ENCODE data around the gene TRAK1. TPM values are rescaled to one million over a fixed set of nuclear protein-coding genes. Genes with fewer than 3 reads are reported as not detected.

Gene TRAK1
- total and polyA plus RNA-seq, 10 of the 15 experiments (the other 5 are each of a cell fraction or from before 2014, with no cell fraction given), result 6.6 to 46.2 (median 23.7) TPM

GRCh38 chr3:42133500-42134298 lies 42.5 kb downstream of the TRAK1 start:
- RAD21 ChIA-PET (ENCODE audit: unreplicated experiment), result no interaction called here
- Histone ChIP-seq H3K4me2 (ENCODE audit: control insufficient read depth, insufficient read depth) (no peak overlapping the region), H3K27me3 (replicated peaks in 1 of 2; ENCODE audit: control insufficient read depth in 2 of 2, insufficient read depth in 2 of 2, low read length in 1 of 2) (no peaks in the 10 kb centered on the region), H3K9ac (ENCODE audit: control insufficient read depth, insufficient read depth, low read length) (no peak overlapping the region), H2AFZ (ENCODE audit: control insufficient read depth, low read depth, low read length) (no peak overlapping the region), H3K27ac (ENCODE audit: control insufficient read depth, insufficient read depth) (no peak overlapping the region), H3K79me2 (ENCODE audit: control insufficient read depth, insufficient read depth, low read length) (peaks cover 7% of the 10 kb centered on the region), H4K20me1 (ENCODE audit: control insufficient read depth, insufficient read depth) (no peaks in the 10 kb centered on the region), H3K36me3 (ENCODE audit: control insufficient read depth in 2 of 2, insufficient read depth in 2 of 2, low read length in 1 of 2) (peaks cover 0 to 5% of the 10 kb centered on the region in 2 experiments; a peak in 2 of 4 replicates), H3K4me1 (ENCODE audit: control insufficient read depth, insufficient read depth, low read length) (no peaks in the 10 kb centered on the region), H3K4me3 (no peak overlapping the region), H3K9me3 (replicated peaks; ENCODE audit: control insufficient read depth, insufficient read depth, low read length) (no peaks in the 10 kb centered on the region)
- no peak for DNase-seq (ENCODE audit: low read depth, low spot score)
- no peak for FAIRE-seq
- TF ChIP-seq ASH2L (IDR thresholded peaks at IDR 0.05; ENCODE audit: borderline replicate concordance, low read depth) (no peak), SREBF1 (IDR thresholded peaks at IDR 0.05; ENCODE audit: low read length) (no peak)
- WGBS (ENCODE audit: insufficient coverage, insufficient replicate concordance, low lambda C conversion rate, missing lambda C conversion rate), result 60% methylated on average over 5 of the region's 5 CpGs
- intact Hi-C loops (cut with micrococcal nuclease; ENCODE audit: unreplicated experiment) (no loop called here), in situ Hi-C loops (cut with MboI) (no loop called here)
- ATAC-seq, result no peak
- CTCF ChIA-PET, result interaction anchor here (1.8 kb wide), 1 partner anchor 58 kb away, joined by 10 read pairs; no protein-coding TSS in a partner anchor
- POLR2A ChIA-PET, result interaction anchor here (0.7 kb wide), 1 partner anchor 57 kb away, joined by 6 read pairs; no protein-coding TSS in a partner anchor
- SMC1A ChIA-PET (ENCODE audit: uncharacterized antibody, unreplicated experiment), result no interaction called here
- BruUV-seq (replicated peaks), result no TSS peak

- no peak overlapping the region for H3K4me2 ChIP-seq (ENCODE audit: control insufficient read depth, insufficient read depth)
- no peaks in the 10 kb centered on the region for H3K4me1 ChIP-seq (ENCODE audit: control insufficient read depth, insufficient read depth, low read length)
- H3K9me3 ChIP-seq (replicated peaks; ENCODE audit: control insufficient read depth, insufficient read depth, low read length), result no peaks in the 10 kb centered on the region
- FAIRE-seq, result peak; percentile 66
- H3K36me3 ChIP-seq (ENCODE audit: control insufficient read depth in 2 of 2, insufficient read depth in 2 of 2, low read length in 1 of 2), result peaks cover 1 to 3% of the 10 kb centered on the region in 2 experiments; a peak in 2 of 4 replicates
- H3K27ac ChIP-seq (ENCODE audit: control insufficient read depth, insufficient read depth), result no peak overlapping the region
- intact Hi-C loops (cut with micrococcal nuclease; ENCODE audit: unreplicated experiment) (no loop called here), in situ Hi-C loops (cut with MboI) (no loop called here)
- no peak overlapping the region for H3K9ac ChIP-seq (ENCODE audit: control insufficient read depth, insufficient read depth, low read length)
- no peak overlapping the region for H2AFZ ChIP-seq (ENCODE audit: control insufficient read depth, low read depth, low read length)
- ChIA-PET RAD21 (ENCODE audit: unreplicated experiment) (no interaction called here), CTCF (interaction anchor here (1.8 kb wide), 1 partner anchor 56 kb away, joined by 10 read pairs; no protein-coding TSS in a partner anchor), SMC1A (ENCODE audit: uncharacterized antibody, unreplicated experiment) (interaction anchor here (1.8 kb wide), 1 partner anchor 56 kb away, joined by 4 read pairs; no protein-coding TSS in a partner anchor), POLR2A (interaction anchor here (0.7 kb wide), 1 partner anchor 444 kb away, joined by 8 read pairs; no protein-coding TSS in a partner anchor)
- no peak overlapping the region for H3K4me3 ChIP-seq
- no peaks in the 10 kb centered on the region for H4K20me1 ChIP-seq (ENCODE audit: control insufficient read depth, insufficient read depth)
- TF ChIP-seq CEBPB (IDR thresholded peaks at IDR 0.05; ENCODE audit: borderline replicate concordance in 1 of 2, low read depth in 2 of 2, low read length in 2 of 2) (no peak), POLR2A (IDR thresholded peaks at IDR 0.05; ENCODE audit: low read depth, low read length) (no peak), CREB1 (IDR thresholded peaks at IDR 0.05; ENCODE audit: low read depth) (no peak), HDAC2 (IDR thresholded peaks at IDR 0.05) (no peak), STAT3 (IDR thresholded peaks at IDR 0.05; ENCODE audit: low read depth, low read length) (no peak)
- peaks cover 10% of the 10 kb centered on the region for H3K79me2 ChIP-seq (ENCODE audit: control insufficient read depth, insufficient read depth, low read length)
- no TSS peak for BruUV-seq (replicated peaks)
- DNase-seq (ENCODE audit: low read depth, low spot score), result no peak
- no peak for ATAC-seq
- no peaks in the 10 kb centered on the region for H3K27me3 ChIP-seq (replicated peaks in 1 of 2; ENCODE audit: control insufficient read depth in 2 of 2, insufficient read depth in 2 of 2, low read length in 1 of 2)
- WGBS (ENCODE audit: insufficient coverage, insufficient replicate concordance, low lambda C conversion rate, missing lambda C conversion rate), result 95% methylated on average over 3 of the region's 3 CpGs
Measured at GRCh38 chr3:42134867-42135464, 43.8 kb downstream of the TRAK1 start.

All from GM12878 (cell line).